Activated T-cell treated with anti-CD3 and anti-CD28 coated beads, Interleukin-2, amount 50 U/mL, for 72 hours (primary cell): ENCODE results near the gene CDC42. TPM values are rescaled to one million over a fixed set of nuclear protein-coding genes. Genes with fewer than 3 reads are reported as not detected.

ENCODE experiments used
- ATAC-seq, 2 donors: fragments of 150-1000 bp; cut with Tn5 transposase; replicated peaks in 1 of 2; 2 replicates each; pipeline ENCODE4 v1.10.0; 2021; ENCODE audit warnings: moderate library complexity in 2 of 2, mild to moderate bottlenecking in 1 of 2
- DNase-seq, 2 donors: peaks; one replicate each; pipeline ENCODE4 v3.0.0; 2021 to 2022; ENCODE audit warnings: mixed read lengths in 1 of 2
- H3K27ac Mint-ChIP-seq: one replicate; pipeline ENCODE4 v1.8.0; 2022; ENCODE audit warnings: mild to moderate bottlenecking, moderate library complexity, mixed read lengths
- H3K27me3 Mint-ChIP-seq: one replicate; pipeline ENCODE4 v1.8.0; 2022; ENCODE audit warnings: low read depth, mixed read lengths
- H3K36me3 Mint-ChIP-seq, 2 donors: one replicate each; pipeline ENCODE4 v1.8.0; 2022; ENCODE audit warnings: mixed read lengths in 2 of 2, mild to moderate bottlenecking in 1 of 2; ENCODE audit not compliant: insufficient read depth in 2 of 2
- H3K4me1 Mint-ChIP-seq: one replicate; pipeline ENCODE4 v1.8.0; 2022; ENCODE audit warnings: low read depth, mixed read lengths
- H3K4me3 Mint-ChIP-seq, 2 donors: one replicate each; pipeline ENCODE4 v1.8.0; 2022; ENCODE audit warnings: mild to moderate bottlenecking in 2 of 2, mixed read lengths in 2 of 2, moderate library complexity in 2 of 2
- H3K9me3 Mint-ChIP-seq, 2 donors: one replicate each; pipeline ENCODE4 v1.8.0; 2022; ENCODE audit warnings: mixed read lengths in 2 of 2
- total RNA-seq, 2 donors: library from RNA; stranded (reverse); gene quantifications; one replicate each; pipeline ENCODE4 v1.2.3, GENCODE V29; 2022

The CDC42 gene
- total RNA-seq, 2 donors from 2014 or later, result 292 to 349 TPM

- no peaks in the 10 kb centered on the region for H3K36me3 Mint-ChIP-seq
- DNase-seq (no peak), ATAC-seq (no peak)
- no peaks in the 10 kb centered on the region for H3K9me3 Mint-ChIP-seq
- H3K27ac Mint-ChIP-seq, result no peak overlapping the region
- no peaks in the 10 kb centered on the region for H3K27me3 Mint-ChIP-seq
- H3K4me3 Mint-ChIP-seq, result no peak overlapping the region
- H3K4me1 Mint-ChIP-seq, result no peaks in the 10 kb centered on the region
Measured at GRCh38 chr1:22132517-22133235, 80.2 kb downstream of the CDC42 start.

- Mint-ChIP-seq H3K9me3 (no peaks in the 10 kb centered on the region), H3K4me1 (no peaks in the 10 kb centered on the region), H3K27ac (no peak overlapping the region), H3K4me3 (no peak overlapping the region), H3K27me3 (peaks cover 4% of the 10 kb centered on the region), H3K36me3 (no peaks in the 10 kb centered on the region)
- no peak for DNase-seq
- no peak for ATAC-seq
Measured at GRCh38 chr1:22133247-22133930, 80.9 kb downstream of the CDC42 start.

GRCh38 chr1:22133931-22134324, 81.4 kb downstream of the CDC42 start:
- no peak for DNase-seq
- Mint-ChIP-seq H3K27me3 (peaks cover 6% of the 10 kb centered on the region), H3K9me3 (no peaks in the 10 kb centered on the region), H3K36me3 (no peaks in the 10 kb centered on the region), H3K27ac (no peak overlapping the region), H3K4me3 (no peak overlapping the region), H3K4me1 (no peaks in the 10 kb centered on the region)
- ATAC-seq, result no peak

- Mint-ChIP-seq H3K4me3 (no peak overlapping the region), H3K27ac (no peak overlapping the region)
- no peak for ATAC-seq
Measured at GRCh38 chr1:22137004-22137720, 84.7 kb downstream of the CDC42 start.

GRCh38 chr1:22139066-22139594, 86.6 kb downstream of the CDC42 start:
- peaks cover 6% of the 10 kb centered on the region for H3K4me1 Mint-ChIP-seq
- no peaks in the 10 kb centered on the region for H3K9me3 Mint-ChIP-seq
- H3K4me3 Mint-ChIP-seq, result no peak overlapping the region
- no peak for DNase-seq
- peaks cover 34% of the 10 kb centered on the region for H3K27me3 Mint-ChIP-seq
- H3K36me3 Mint-ChIP-seq, result peaks cover 0 to 3% of the 10 kb centered on the region in 2 donors
- no peak overlapping the region for H3K27ac Mint-ChIP-seq
- ATAC-seq, result no peak

More at GRCh38 chr1:22137004-22137720, 84.7 kb downstream of the CDC42 start:
- DNase-seq, result no peak
- no peaks in the 10 kb centered on the region for H3K36me3 Mint-ChIP-seq
- no peaks in the 10 kb centered on the region for H3K4me1 Mint-ChIP-seq
- peaks cover 26% of the 10 kb centered on the region for H3K27me3 Mint-ChIP-seq
- no peaks in the 10 kb centered on the region for H3K9me3 Mint-ChIP-seq

- H3K36me3 Mint-ChIP-seq, result peaks cover 0 to 3% of the 10 kb centered on the region in 2 donors
- ATAC-seq (no peak), DNase-seq (no peak)
- peaks cover 41% of the 10 kb centered on the region for H3K27me3 Mint-ChIP-seq
- no peak overlapping the region for H3K27ac Mint-ChIP-seq
- H3K9me3 Mint-ChIP-seq, result no peaks in the 10 kb centered on the region
- H3K4me3 Mint-ChIP-seq, result no peak overlapping the region
- H3K4me1 Mint-ChIP-seq, result peaks cover 6% of the 10 kb centered on the region
Measured at GRCh38 chr1:22139817-22140216, 87.3 kb downstream of the CDC42 start.

Other genes starting within 250 kb of the CDC42 start
- gene LDLRAD2, start 240.4 kb upstream of the CDC42 start, total RNA-seq, result under 1 TPM; 0.05 to 0.07 TPM
- 10 to 100 TPM in 1 of 2 donors, 1 to 10 TPM in 1; 4.4 to 11.5 TPM for gene HSPG2, start 115.4 kb upstream of the CDC42 start, total RNA-seq
- gene CELA3B, start 75.7 kb upstream of the CDC42 start, total RNA-seq, result not detected
- gene CELA3A, start 51.1 kb upstream of the CDC42 start, total RNA-seq, result not detected
- not detected for gene WNT4, start 90.4 kb downstream of the CDC42 start, total RNA-seq